Measurements from ENCODE around the gene NACC2. TPM values are rescaled to one million over a fixed set of nuclear protein-coding genes. Genes with fewer than 3 reads are reported as not detected.
A peak's percentile ranks its signal among the peaks of the same experiment; 100 is the strongest.

Gene NACC2
- total RNA-seq, 1 experiment from 2014 or later, result 22.0 TPM

- Mint-ChIP-seq H3K4me3 (ENCODE audit: unreplicated experiment) (peak overlapping the region; percentile 60), H3K4me1 (ENCODE audit: low read depth, unreplicated experiment) (peaks cover 5% of the 10 kb centered on the region), H3K36me3 (ENCODE audit: insufficient read depth, unreplicated experiment) (peaks cover 9% of the 10 kb centered on the region), H3K27ac (ENCODE audit: unreplicated experiment) (no peak overlapping the region), H3K27me3 (ENCODE audit: insufficient read depth, unreplicated experiment) (no peaks in the 10 kb centered on the region), H3K9me3 (ENCODE audit: unreplicated experiment) (no peaks in the 10 kb centered on the region)
- no peak overlapping the region for H3K4me3 ChIP-seq (ENCODE audit: low read depth, low read length)
- CTCF ChIA-PET, result no interaction called here
- no peaks in the 10 kb centered on the region for H3K36me3 ChIP-seq (ENCODE audit: control insufficient read depth, insufficient read depth, low read length)
- BruUV-seq (replicated peaks), result no TSS peak
- DNase-seq, result no peak
- peaks cover 18% of the 10 kb centered on the region for H3K4me1 ChIP-seq
- intact Hi-C loops (cut with micrococcal nuclease; ENCODE audit: unreplicated experiment), result no loop called here
- H3K27me3 ChIP-seq (replicated peaks; ENCODE audit: control insufficient read depth, insufficient read depth, low read length), result no peaks in the 10 kb centered on the region
- no peaks in the 10 kb centered on the region for H3K9me3 ChIP-seq
- POLR2A ChIA-PET, result interaction anchor here (0.6 kb wide), 1 partner anchor 642 kb away, joined by 4 read pairs; no protein-coding TSS in a partner anchor
- no peak for TF ChIP-seq CTCF (IDR thresholded peaks at IDR 0.05; ENCODE audit: insufficient read depth in 1 of 2, low read depth in 1 of 2, low read length in 1 of 2, severe bottlenecking in 1 of 2, unreplicated experiment in 1 of 2)
These were observed 1.5 kb upstream of the NACC2 start for GRCh38 chr9:136096505-136097001.

GRCh38 chr9:136093995-136094881 is 851 bp downstream of the NACC2 start:
- H3K27me3 ChIP-seq (replicated peaks; ENCODE audit: control insufficient read depth, insufficient read depth, low read length), result no peaks in the 10 kb centered on the region
- no peaks in the 10 kb centered on the region for H3K9me3 ChIP-seq
- no peaks in the 10 kb centered on the region for H3K36me3 ChIP-seq (ENCODE audit: control insufficient read depth, insufficient read depth, low read length)
- H3K36me3 Mint-ChIP-seq (ENCODE audit: insufficient read depth, unreplicated experiment), result peaks cover 9% of the 10 kb centered on the region
- DNase-seq, result peak; percentile 81 to 84
- H3K4me1 Mint-ChIP-seq (ENCODE audit: low read depth, unreplicated experiment), result peaks cover 4% of the 10 kb centered on the region
- H3K9me3 Mint-ChIP-seq (ENCODE audit: unreplicated experiment), result no peaks in the 10 kb centered on the region
- intact Hi-C loops (cut with micrococcal nuclease; ENCODE audit: unreplicated experiment), result loop anchor here (2.0 kb wide), 1 partner anchor 25 kb away; the partner anchor contains the start of gene TMEM250
- no TSS peak for BruUV-seq (replicated peaks)
- CTCF ChIA-PET, result interaction anchor here (0.8 to 1.8 kb wide), 5 partner anchors 28 to 133 kb away, joined by 3 to 4 read pairs (median 4); partner anchors contain the start of gene UBAC1
- peak overlapping the region; percentile 76 for H3K4me3 Mint-ChIP-seq (ENCODE audit: unreplicated experiment)
- POLR2A ChIA-PET, result interaction anchor here (0.5 to 2.0 kb wide), 3 partner anchors 20 to 25 kb away, joined by 3 to 6 read pairs (median 6); partner anchors contain the start of gene TMEM250
- H3K4me1 ChIP-seq, result peaks cover 14% of the 10 kb centered on the region
- no peaks in the 10 kb centered on the region for H3K27me3 Mint-ChIP-seq (ENCODE audit: insufficient read depth, unreplicated experiment)
- TF ChIP-seq CTCF (IDR thresholded peaks at IDR 0.05; ENCODE audit: insufficient read depth in 1 of 2, low read depth in 1 of 2, low read length in 1 of 2, severe bottlenecking in 1 of 2, unreplicated experiment in 1 of 2), result no peak
- no peak overlapping the region for H3K27ac Mint-ChIP-seq (ENCODE audit: unreplicated experiment)
- peak overlapping the region; percentile 44 for H3K4me3 ChIP-seq (ENCODE audit: low read depth, low read length)

GRCh38 chr9:136093346-136093986 is 1.6 kb downstream of the NACC2 start:
- H3K27me3 ChIP-seq (replicated peaks; ENCODE audit: control insufficient read depth, insufficient read depth, low read length), result no peaks in the 10 kb centered on the region
- no peaks in the 10 kb centered on the region for H3K4me1 Mint-ChIP-seq (ENCODE audit: low read depth, unreplicated experiment)
- H3K27me3 Mint-ChIP-seq (ENCODE audit: insufficient read depth, unreplicated experiment), result no peaks in the 10 kb centered on the region
- H3K36me3 ChIP-seq (ENCODE audit: control insufficient read depth, insufficient read depth, low read length), result no peaks in the 10 kb centered on the region
- ChIA-PET POLR2A (interaction anchor here (0.6 kb wide), 1 partner anchor 26 kb away, joined by 3 read pairs; no protein-coding TSS in a partner anchor), CTCF (interaction anchor here (1.0 to 1.8 kb wide), 3 partner anchors 29 to 132 kb away, joined by 4 read pairs; partner anchors contain the start of gene UBAC1)
- peak overlapping the region; percentile 44 for H3K4me3 ChIP-seq (ENCODE audit: low read depth, low read length)
- H3K9me3 ChIP-seq, result no peaks in the 10 kb centered on the region
- H3K27ac Mint-ChIP-seq (ENCODE audit: unreplicated experiment), result no peak overlapping the region
- intact Hi-C loops (cut with micrococcal nuclease; ENCODE audit: unreplicated experiment), result no loop called here
- H3K4me1 ChIP-seq, result peaks cover 14% of the 10 kb centered on the region
- no peaks in the 10 kb centered on the region for H3K9me3 Mint-ChIP-seq (ENCODE audit: unreplicated experiment)
- H3K4me3 Mint-ChIP-seq (ENCODE audit: unreplicated experiment), result peak overlapping the region; percentile 76
- no peak for TF ChIP-seq CTCF (IDR thresholded peaks at IDR 0.05; ENCODE audit: insufficient read depth in 1 of 2, low read depth in 1 of 2, low read length in 1 of 2, severe bottlenecking in 1 of 2, unreplicated experiment in 1 of 2)
- H3K36me3 Mint-ChIP-seq (ENCODE audit: insufficient read depth, unreplicated experiment), result peaks cover 9% of the 10 kb centered on the region
- no peak for DNase-seq
- TSS peak; percentile 27 for BruUV-seq (replicated peaks)

All from Caco-2 (cell line).